Fibroblast of skin of back (primary cell): ENCODE data around the gene CLPTM1. TPM values are rescaled to one million over a fixed set of nuclear protein-coding genes. Genes with fewer than 3 reads are reported as not detected.
A peak's percentile ranks its signal among the peaks of the same experiment; 100 is the strongest.
"Not testable (repeated sequence)": the region's sequence is repeated elsewhere in the genome, so short reads cannot be mapped to it uniquely, and the experiment has no call there.

Experiments
- DNase-seq: peaks from one replicate; pipeline ENCODE4 v3.0.0-alpha.2; 2013
- polyA plus RNA-seq, 2 experiments: library from polyadenylated mRNA; unstranded; fragments of 120-200 nt; gene quantifications; one replicate each; pipeline ENCODE4 v1.2.1, GENCODE V29; 2013; ENCODE audit not compliant: insufficient read length in 2 of 2

The CLPTM1 gene
- polyA plus RNA-seq (2013, experiment 1 of 2; ENCODE audit: insufficient read length), result 102 TPM
- polyA plus RNA-seq (2013, experiment 2 of 2; ENCODE audit: insufficient read length), result 69.8 TPM

- DNase-seq, result peak; percentile 97
Observed at GRCh38 chr19:44954649-44955504, at the start of gene CLPTM1. TSS of gene CLPTM1 (plus strand) at chr19:44955380. CDS start at chr19:44955396, 16 bp downstream.

GRCh38 chr19:44905437-44906160 is 49.6 kb upstream of the CLPTM1 start, which contains the start of gene APOE:
TSS of gene APOE (plus strand) at chr19:44905796. CDS start at chr19:44906625, 829 bp downstream.
- no peak for DNase-seq

GRCh38 chr19:44907613-44908012 is 47.6 kb upstream of the CLPTM1 start:
- DNase-seq, result no peak

- DNase-seq, result no peak
Observed at GRCh38 chr19:44908074-44908835, 46.9 kb upstream of the CLPTM1 start.

GRCh38 chr19:44908836-44909261 is 46.3 kb upstream of the CLPTM1 start:
- no peak for DNase-seq

- DNase-seq, result no peak
Observed at GRCh38 chr19:44909775-44910174, 45.4 kb upstream of the CLPTM1 start.

- not testable (repeated sequence) for DNase-seq
Observed at GRCh38 chr19:44911896-44912295, 43.3 kb upstream of the CLPTM1 start.

GRCh38 chr19:44912854-44913253 is 42.3 kb upstream of the CLPTM1 start:
- DNase-seq, result no peak

- DNase-seq, result not testable (repeated sequence)
Observed at GRCh38 chr19:44913512-44914432, 41.4 kb upstream of the CLPTM1 start.

- DNase-seq, result peak; percentile 80
Observed at GRCh38 chr19:44914433-44915206, 40.6 kb upstream of the CLPTM1 start, which contains the start of gene APOC1. TSS of gene APOC1 (plus strand) at chr19:44914608. CDS start at chr19:44914892, 284 bp downstream.

GRCh38 chr19:44924243-44924725 is 30.9 kb upstream of the CLPTM1 start:
- no peak for DNase-seq

- peak; percentile 19 for DNase-seq
Observed at GRCh38 chr19:44925114-44925891, 29.9 kb upstream of the CLPTM1 start.

- DNase-seq, result not testable (repeated sequence)
Observed at GRCh38 chr19:44926245-44927077, 28.7 kb upstream of the CLPTM1 start.

GRCh38 chr19:44927746-44928145 is 27.4 kb upstream of the CLPTM1 start:
- DNase-seq, result peak; percentile 70

GRCh38 chr19:44930088-44930487 is 25.1 kb upstream of the CLPTM1 start:
- DNase-seq, result no peak

- no peak for DNase-seq
Observed at GRCh38 chr19:44931541-44931940, 23.6 kb upstream of the CLPTM1 start.

- no peak for DNase-seq
Observed at GRCh38 chr19:44939668-44940067, 15.5 kb upstream of the CLPTM1 start.

- DNase-seq, result no peak
Observed at GRCh38 chr19:44942067-44942571, 13.1 kb upstream of the CLPTM1 start, which contains the start of gene APOC4. TSS of gene APOC4 (plus strand) at chr19:44942237. CDS start at chr19:44942278, 41 bp downstream.
